Epithelial cell of proximal tubule (primary cell): ENCODE data around the gene DACH2. TPM values are rescaled to one million over a fixed set of nuclear protein-coding genes. Genes with fewer than 3 reads are reported as not detected.

ENCODE experiments used
- DNase-seq: peaks from one replicate; pipeline ENCODE4 v3.0.0-alpha.2; 2011; ENCODE audit warnings: low read depth
- H3K4me3 ChIP-seq: 2 replicates; pipeline ENCODE4 v1.5.1; 2011; ENCODE audit warnings: low read depth, mild to moderate bottlenecking, low read length
- total RNA-seq: library from RNA; depleted of rRNA; stranded (reverse); fragments of >200 nt; gene quantifications from 2 replicates; pipeline ENCODE4 v1.2.3, GENCODE V29; 2015
- TF ChIP-seq, protein P1 (sequence below): conservative IDR thresholded peaks from 2 replicates; pipeline ENCODE4 v1.5.1; 2012; ENCODE audit warnings: low read depth, mild to moderate bottlenecking, low read length

DACH2 gene
- total RNA-seq, 1 donor from 2014 or later: not detected

DNA sequence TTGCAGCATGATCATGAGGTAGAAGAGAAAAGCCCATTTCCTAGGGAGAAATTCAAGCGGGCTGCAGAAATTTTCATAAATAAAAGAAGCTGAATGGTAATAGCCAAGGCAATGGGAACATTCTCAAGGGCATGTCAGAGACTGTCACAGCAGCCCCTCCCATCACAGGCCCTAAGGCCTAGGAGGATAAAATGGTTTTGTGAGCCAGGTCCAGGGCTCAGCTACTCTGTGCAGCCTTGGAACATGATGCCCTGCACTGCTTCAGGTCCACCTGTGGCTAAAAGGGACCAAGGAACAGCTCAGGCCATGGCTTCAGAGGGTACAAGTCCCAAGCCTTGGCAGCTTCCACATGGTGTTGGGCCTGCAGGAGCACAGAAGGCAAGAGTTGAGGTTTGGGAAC is 93.3 kb downstream of the DACH2 start:
- no peak for DNase-seq
- TF ChIP-seq, protein P1, sequence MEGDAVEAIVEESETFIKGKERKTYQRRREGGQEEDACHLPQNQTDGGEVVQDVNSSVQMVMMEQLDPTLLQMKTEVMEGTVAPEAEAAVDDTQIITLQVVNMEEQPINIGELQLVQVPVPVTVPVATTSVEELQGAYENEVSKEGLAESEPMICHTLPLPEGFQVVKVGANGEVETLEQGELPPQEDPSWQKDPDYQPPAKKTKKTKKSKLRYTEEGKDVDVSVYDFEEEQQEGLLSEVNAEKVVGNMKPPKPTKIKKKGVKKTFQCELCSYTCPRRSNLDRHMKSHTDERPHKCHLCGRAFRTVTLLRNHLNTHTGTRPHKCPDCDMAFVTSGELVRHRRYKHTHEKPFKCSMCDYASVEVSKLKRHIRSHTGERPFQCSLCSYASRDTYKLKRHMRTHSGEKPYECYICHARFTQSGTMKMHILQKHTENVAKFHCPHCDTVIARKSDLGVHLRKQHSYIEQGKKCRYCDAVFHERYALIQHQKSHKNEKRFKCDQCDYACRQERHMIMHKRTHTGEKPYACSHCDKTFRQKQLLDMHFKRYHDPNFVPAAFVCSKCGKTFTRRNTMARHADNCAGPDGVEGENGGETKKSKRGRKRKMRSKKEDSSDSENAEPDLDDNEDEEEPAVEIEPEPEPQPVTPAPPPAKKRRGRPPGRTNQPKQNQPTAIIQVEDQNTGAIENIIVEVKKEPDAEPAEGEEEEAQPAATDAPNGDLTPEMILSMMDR: no peak
- H3K4me3 ChIP-seq: no peak overlapping the region

DNA sequence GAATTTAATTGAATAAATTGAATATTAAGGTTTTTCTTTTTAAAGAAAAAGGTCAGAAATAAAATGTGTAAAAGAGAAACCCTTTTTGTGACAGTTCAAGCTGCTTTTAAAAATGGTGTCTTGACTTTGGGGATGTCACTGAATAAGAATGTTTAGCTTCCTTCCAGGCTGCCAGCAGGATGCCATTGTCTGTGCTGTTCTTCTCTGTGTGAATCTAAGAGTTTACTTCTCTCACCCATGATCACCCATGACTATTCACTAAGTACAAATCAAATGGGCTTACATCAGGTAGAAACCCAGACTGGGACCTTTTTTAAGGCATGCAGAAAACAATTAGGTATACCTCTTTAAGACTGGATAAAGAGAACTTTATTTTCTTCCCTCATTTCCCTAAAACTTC is 115.3 kb downstream of the DACH2 start:
- no peak overlapping the region for H3K4me3 ChIP-seq
- no peak for DNase-seq
- TF ChIP-seq, protein P1: no peak

DNA sequence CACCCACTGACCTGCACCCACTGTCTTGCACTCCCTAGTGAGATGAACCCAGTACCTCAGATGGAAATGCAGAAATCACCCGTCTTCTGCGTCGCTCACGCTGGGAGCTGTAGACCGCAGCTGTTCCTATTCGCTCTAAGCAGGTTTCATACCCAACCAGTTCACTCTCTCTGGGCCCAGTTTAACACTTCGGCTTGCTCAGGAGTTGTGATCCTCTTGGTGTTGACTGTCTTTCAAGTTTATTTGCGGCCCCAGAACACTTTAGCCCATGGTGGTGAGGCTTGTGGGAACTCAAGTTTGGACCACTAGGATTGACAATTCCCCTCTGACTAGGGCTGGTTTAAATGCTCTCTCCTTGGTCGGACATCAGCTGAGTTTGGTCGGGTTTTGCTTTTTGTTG is 147.0 kb downstream of the DACH2 start:
- no peak for DNase-seq
- H3K4me3 ChIP-seq: no peak overlapping the region
- TF ChIP-seq, protein P1: no peak

DNA sequence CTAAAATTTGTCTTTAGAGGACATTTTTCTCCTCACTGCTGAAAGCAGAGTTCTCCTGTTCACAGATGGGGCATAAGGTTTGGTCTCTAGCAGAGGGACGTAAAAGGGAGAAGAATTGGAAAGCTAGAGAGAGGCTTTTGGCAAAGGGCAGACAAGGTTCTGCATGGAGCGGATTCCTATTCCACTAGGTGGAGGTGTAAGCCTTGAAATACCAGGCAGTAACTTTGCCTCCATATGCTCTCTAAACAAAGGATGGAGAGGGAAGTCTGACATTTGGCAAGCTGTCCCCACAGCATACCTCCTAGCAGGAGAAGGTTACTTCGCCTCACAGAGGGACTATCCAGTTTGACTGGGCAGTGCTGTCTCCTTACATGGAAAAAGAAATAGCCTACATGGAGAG is 174.7 kb downstream of the DACH2 start:
- TF ChIP-seq, protein P1: no peak
- DNase-seq: no peak
- H3K4me3 ChIP-seq: no peak overlapping the region

DNA sequence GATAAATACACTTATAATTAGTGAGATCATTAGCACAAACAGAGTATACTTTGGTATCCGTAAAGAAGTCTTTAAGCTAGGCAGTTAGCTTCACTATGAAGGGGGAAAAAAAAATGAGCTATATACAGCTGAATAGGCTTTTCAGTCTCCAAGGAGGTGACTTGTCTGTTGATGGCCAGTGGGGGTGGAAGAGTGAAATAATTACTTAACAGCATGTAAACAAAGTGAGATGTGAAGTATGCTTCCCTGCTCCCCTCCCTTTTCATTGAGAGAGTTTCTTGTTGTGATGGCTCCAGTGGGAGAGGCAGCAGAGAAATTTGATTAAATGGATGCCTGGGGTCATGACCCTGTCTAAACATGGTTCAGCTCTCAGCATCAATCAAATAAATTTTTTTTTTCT is 180.9 kb downstream of the DACH2 start:
- TF ChIP-seq, protein P1: no peak
- no peak for DNase-seq
- no peak overlapping the region for H3K4me3 ChIP-seq

DNA sequence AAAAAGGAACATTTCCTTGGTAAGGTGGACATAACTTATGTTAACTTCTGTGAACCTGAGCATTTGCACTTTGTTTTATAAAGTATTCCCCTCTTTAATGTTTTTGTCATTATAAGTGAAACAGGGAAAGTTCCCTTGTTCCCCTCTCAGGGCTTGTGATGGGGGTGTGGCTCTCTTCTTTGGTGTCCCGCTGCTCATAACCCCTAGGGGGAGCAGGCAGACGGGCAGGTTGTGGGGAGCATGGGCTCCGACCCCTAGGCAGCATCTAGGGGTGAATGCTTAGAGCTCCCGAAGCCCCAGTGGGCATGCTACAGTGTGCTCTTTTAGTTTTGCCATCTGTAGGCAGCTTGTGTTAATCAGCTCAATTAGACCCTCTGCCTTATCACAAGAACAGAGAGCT is 200.4 kb downstream of the DACH2 start:
- no peak for DNase-seq
- TF ChIP-seq, protein P1: peak; percentile 7
- H3K4me3 ChIP-seq: no peak overlapping the region

DNA sequence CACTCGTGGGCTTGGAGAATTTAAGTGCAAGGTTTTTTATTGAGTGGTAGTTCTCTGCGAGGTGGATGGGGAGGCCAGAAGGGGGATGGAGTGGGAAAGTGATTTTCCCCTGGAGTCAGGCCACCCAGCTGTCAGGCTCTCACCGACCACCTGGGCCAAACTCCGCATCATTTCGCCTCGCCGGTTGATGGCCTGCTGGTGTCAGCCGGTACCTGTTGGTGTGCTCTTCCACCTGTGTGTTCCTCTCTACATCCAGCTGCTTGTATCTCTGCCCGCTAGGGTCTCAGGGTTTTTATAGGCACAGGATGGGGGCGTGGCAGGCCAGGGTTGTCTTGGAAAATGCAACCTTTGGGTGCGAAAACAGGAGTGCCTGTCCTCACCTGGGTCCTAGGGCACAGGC is 200.9 kb downstream of the DACH2 start:
- H3K4me3 ChIP-seq: no peak overlapping the region
- DNase-seq: no peak
- TF ChIP-seq, protein P1: no peak
